ENCODE measurements around the gene WDR91. TPM values are rescaled to one million over a fixed set of nuclear protein-coding genes. Genes with fewer than 3 reads are reported as not detected.
"Not testable (repeated sequence)": the region's sequence is repeated elsewhere in the genome, so short reads cannot be mapped to it uniquely, and the experiment has no call there.

WDR91 gene
- total RNA-seq, 3 donors from 2014 or later (not counting 1 experiment from before 2014, with no cell fraction given), result 28.7 to 42.0 (median 39.2) TPM

- intact Hi-C loops (cut with micrococcal nuclease), result no loop called here
- Mint-ChIP-seq H3K36me3 (no peaks in the 10 kb centered on the region), H3K4me1 (no peaks in the 10 kb centered on the region), H3K9me3 (no peaks in the 10 kb centered on the region), H3K27ac (no peak overlapping the region), H3K27me3 (ENCODE audit: low read depth in 2 of 2) (no peaks in the 10 kb centered on the region), H3K4me3 (no peak overlapping the region)
- Histone ChIP-seq H3K36me3 (ENCODE audit: control insufficient read depth, insufficient read depth, low read length) (no peaks in the 10 kb centered on the region), H3K9me3 (ENCODE audit: control insufficient read depth, insufficient read depth, low read length) (no peaks in the 10 kb centered on the region), H3K4me1 (ENCODE audit: control insufficient read depth, insufficient read depth, low read length) (no peaks in the 10 kb centered on the region), H3K27ac (ENCODE audit: low read length) (no peak overlapping the region), H3K27me3 (ENCODE audit: control insufficient read depth, insufficient read depth, low read length) (no peaks in the 10 kb centered on the region), H3K4me3 (ENCODE audit: low read length) (no peak overlapping the region)
- no peak for DNase-seq
- no peak for ATAC-seq
- 88% methylated on average over 3 of the region's 5 CpGs for WGBS (ENCODE audit: insufficient coverage)
- TF ChIP-seq CTCF (IDR thresholded peaks at IDR 0.05), result no peak
Measured at GRCh38 chr7:135235841-135236240, 24.5 kb upstream of the WDR91 start.

GRCh38 chr7:135234727-135235126, 23.4 kb upstream of the WDR91 start:
- H3K9me3 ChIP-seq (ENCODE audit: control insufficient read depth, insufficient read depth, low read length), result no peaks in the 10 kb centered on the region
- H3K36me3 ChIP-seq (ENCODE audit: control insufficient read depth, insufficient read depth, low read length), result no peaks in the 10 kb centered on the region
- H3K27me3 Mint-ChIP-seq (ENCODE audit: low read depth in 2 of 2), result no peaks in the 10 kb centered on the region
- H3K27ac ChIP-seq (ENCODE audit: low read length), result no peak overlapping the region
- no peaks in the 10 kb centered on the region for H3K4me1 Mint-ChIP-seq
- no peak for TF ChIP-seq CTCF (IDR thresholded peaks at IDR 0.05)
- no peak for ATAC-seq
- H3K27ac Mint-ChIP-seq, result no peak overlapping the region
- no peak overlapping the region for H3K4me3 Mint-ChIP-seq
- 84% methylated on average over 4 of the region's 4 CpGs for WGBS (ENCODE audit: insufficient coverage)
- H3K27me3 ChIP-seq (ENCODE audit: control insufficient read depth, insufficient read depth, low read length), result no peaks in the 10 kb centered on the region
- DNase-seq, result no peak
- H3K9me3 Mint-ChIP-seq, result no peaks in the 10 kb centered on the region
- intact Hi-C loops (cut with micrococcal nuclease), result no loop called here
- H3K4me1 ChIP-seq (ENCODE audit: control insufficient read depth, insufficient read depth, low read length), result no peaks in the 10 kb centered on the region
- H3K36me3 Mint-ChIP-seq, result no peaks in the 10 kb centered on the region
- H3K4me3 ChIP-seq (ENCODE audit: low read length), result no peak overlapping the region

- H3K4me1 ChIP-seq (ENCODE audit: control insufficient read depth, insufficient read depth, low read length); H3K36me3 ChIP-seq (ENCODE audit: control insufficient read depth, insufficient read depth, low read length); H3K4me1 Mint-ChIP-seq; H3K27ac ChIP-seq (ENCODE audit: low read length); intact Hi-C loops (cut with micrococcal nuclease); ATAC-seq; H3K4me3 ChIP-seq (ENCODE audit: low read length); H3K27me3 ChIP-seq (ENCODE audit: control insufficient read depth, insufficient read depth, low read length); DNase-seq; H3K9me3 Mint-ChIP-seq; H3K36me3 Mint-ChIP-seq; H3K9me3 ChIP-seq (ENCODE audit: control insufficient read depth, insufficient read depth, low read length); H3K4me3 Mint-ChIP-seq; H3K27ac Mint-ChIP-seq; H3K27me3 Mint-ChIP-seq (ENCODE audit: low read depth in 2 of 2): not testable (repeated sequence)
- WGBS (ENCODE audit: insufficient coverage), result 94% methylated on average over 14 of the region's 14 CpGs
Measured at GRCh38 chr7:135234095-135234494, 22.8 kb upstream of the WDR91 start.

GRCh38 chr7:135233570-135233969, 22.2 kb upstream of the WDR91 start, which contains the start of gene STRA8:
STRA8 (plus strand) TSS chr7:135233838; CDS start chr7:135240525, 6,687 bp downstream.
- DNase-seq (no peak), ATAC-seq (no peak)
- H3K36me3 Mint-ChIP-seq, result no peaks in the 10 kb centered on the region
- WGBS (ENCODE audit: insufficient coverage), result 95% methylated on average over 28 of the region's 28 CpGs
- Histone ChIP-seq H3K4me3 (ENCODE audit: low read length) (no peak within 1 kb of the TSS), H3K27me3 (ENCODE audit: control insufficient read depth, insufficient read depth, low read length) (no peaks in the 10 kb centered on the region), H3K9me3 (ENCODE audit: control insufficient read depth, insufficient read depth, low read length) (no peaks in the 10 kb centered on the region), H3K4me1 (ENCODE audit: control insufficient read depth, insufficient read depth, low read length) (no peaks in the 10 kb centered on the region), H3K36me3 (ENCODE audit: control insufficient read depth, insufficient read depth, low read length) (no peaks in the 10 kb centered on the region), H3K27ac (ENCODE audit: low read length) (no peak within 1 kb of the TSS)
- no peaks in the 10 kb centered on the region for H3K9me3 Mint-ChIP-seq
- intact Hi-C loops (cut with micrococcal nuclease), result no loop called here
- no peaks in the 10 kb centered on the region for H3K27me3 Mint-ChIP-seq (ENCODE audit: low read depth in 2 of 2)
- H3K4me3 Mint-ChIP-seq, result no peak within 1 kb of the TSS
- H3K4me1 Mint-ChIP-seq, result no peaks in the 10 kb centered on the region
- no peak for TF ChIP-seq CTCF (IDR thresholded peaks at IDR 0.05)
- no peak within 1 kb of the TSS for H3K27ac Mint-ChIP-seq
